Measurements from ENCODE around the gene ITGAX.
"Not testable (repeated sequence)": the region's sequence is repeated elsewhere in the genome, so short reads cannot be mapped to it uniquely, and the experiment has no call there.

Gene ITGAX
- total RNA-seq: 0.26 to 14.5 (median 0.52) reads per million in 3 donors

DNA sequence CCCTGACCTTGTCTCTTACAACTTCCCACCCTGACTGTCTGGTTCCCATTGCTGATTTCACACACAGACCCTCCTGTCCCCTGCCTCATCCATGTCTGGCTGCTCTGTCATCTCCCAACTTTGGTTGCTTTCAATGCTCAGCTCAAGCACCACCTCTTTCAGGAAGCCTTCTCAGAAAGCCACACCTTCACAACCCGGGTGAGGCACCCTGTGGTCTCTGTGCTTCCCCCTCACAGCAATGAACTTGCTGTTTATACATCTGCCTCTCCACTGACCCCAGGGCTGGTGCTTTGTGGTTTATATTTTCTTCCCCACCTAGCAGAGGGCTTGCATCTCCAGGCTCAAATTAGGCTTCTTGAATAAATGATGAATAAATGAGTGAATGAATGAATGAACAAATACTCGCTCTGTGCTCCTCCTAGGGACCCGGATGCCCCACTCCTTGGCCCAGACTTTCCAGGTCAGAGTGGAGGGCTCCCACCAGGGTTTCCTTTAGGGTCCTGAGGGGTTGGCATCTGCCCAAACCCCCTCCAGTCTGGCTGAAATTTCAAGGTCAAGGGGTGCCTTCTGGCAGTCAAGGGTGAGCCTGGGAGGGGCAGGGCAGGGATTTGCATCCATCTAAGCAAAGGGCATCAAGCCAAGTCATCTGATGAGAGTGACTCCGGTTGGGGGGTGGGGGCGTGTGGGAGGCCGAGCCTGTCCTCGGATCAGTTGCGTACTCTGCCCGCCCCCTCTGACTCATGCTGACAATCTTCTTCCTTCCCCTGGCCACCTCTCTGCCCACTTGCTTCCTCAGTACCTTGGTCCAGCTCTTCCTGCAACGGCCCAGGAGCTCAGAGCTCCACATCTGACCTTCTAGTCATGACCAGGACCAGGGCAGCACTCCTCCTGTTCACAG is at the start of gene ITGAX:
TSS of gene ITGAX (plus strand) at position 783 of the 898 bp plus-strand sequence. CDS start at position 862, 79 bp downstream.
- Histone ChIP-seq H3K27me3 (replicated peaks; ENCODE audit: control insufficient read depth, insufficient read depth, low read length, poor library complexity, severe bottlenecking) (no peaks in the 10 kb centered on the region), H3K4me3 (ENCODE audit: insufficient read depth, low read depth, low read length, poor library complexity, severe bottlenecking) (no peak within 1 kb of the TSS), H3K9me3 (ENCODE audit: control insufficient read depth, low read length) (no peaks in the 10 kb centered on the region), H3K27ac (ENCODE audit: insufficient read depth, low read length, poor library complexity, severe bottlenecking) (no peak within 1 kb of the TSS), H3K4me1 (ENCODE audit: control insufficient read depth, insufficient read depth, low read length, poor library complexity, severe bottlenecking) (no peaks in the 10 kb centered on the region), H3K36me3 (ENCODE audit: control insufficient read depth, insufficient read depth, low read length) (no peaks in the 10 kb centered on the region)
- no peak for DNase-seq

DNA sequence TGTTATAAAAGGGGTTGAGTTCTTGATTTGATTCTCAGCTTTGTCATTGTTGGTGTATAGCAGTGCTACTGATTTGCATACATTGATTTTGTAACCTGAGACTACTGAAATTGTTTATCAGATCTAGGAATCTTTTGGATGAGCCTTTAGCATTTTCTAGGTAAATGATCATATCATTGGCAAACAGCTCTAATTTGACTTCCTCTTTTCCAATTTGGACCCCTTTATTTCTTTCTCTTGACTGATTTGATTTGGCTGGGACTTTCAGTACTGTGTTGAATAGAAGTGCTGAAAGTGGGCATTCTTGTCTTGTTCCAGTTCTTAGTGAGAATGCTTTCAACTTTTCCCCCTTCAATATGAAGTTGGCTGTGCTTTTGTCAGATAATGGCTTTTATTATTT is 49.8 kb upstream of the ITGAX start:
- Histone ChIP-seq H3K36me3 (ENCODE audit: control insufficient read depth, insufficient read depth, low read length) (no peaks in the 10 kb centered on the region), H3K27me3 (replicated peaks; ENCODE audit: control insufficient read depth, insufficient read depth, low read length, poor library complexity, severe bottlenecking) (no peaks in the 10 kb centered on the region), H3K27ac (ENCODE audit: insufficient read depth, low read length, poor library complexity, severe bottlenecking) (no peak overlapping the region), H3K4me1 (ENCODE audit: control insufficient read depth, insufficient read depth, low read length, poor library complexity, severe bottlenecking) (no peaks in the 10 kb centered on the region), H3K4me3 (ENCODE audit: insufficient read depth, low read depth, low read length, poor library complexity, severe bottlenecking) (no peak overlapping the region), H3K9me3 (ENCODE audit: control insufficient read depth, low read length) (no peaks in the 10 kb centered on the region)
- DNase-seq: no peak

- H3K4me1 ChIP-seq (ENCODE audit: control insufficient read depth, insufficient read depth, low read length, poor library complexity, severe bottlenecking); H3K36me3 ChIP-seq (ENCODE audit: control insufficient read depth, insufficient read depth, low read length); H3K4me3 ChIP-seq (ENCODE audit: insufficient read depth, low read depth, low read length, poor library complexity, severe bottlenecking); H3K9me3 ChIP-seq (ENCODE audit: control insufficient read depth, low read length); DNase-seq; H3K27me3 ChIP-seq (replicated peaks; ENCODE audit: control insufficient read depth, insufficient read depth, low read length, poor library complexity, severe bottlenecking); H3K27ac ChIP-seq (ENCODE audit: insufficient read depth, low read length, poor library complexity, severe bottlenecking): not testable (repeated sequence)
Measured at GRCh38 chr16:31308381-31308780, 46.6 kb upstream of the ITGAX start.

DNA sequence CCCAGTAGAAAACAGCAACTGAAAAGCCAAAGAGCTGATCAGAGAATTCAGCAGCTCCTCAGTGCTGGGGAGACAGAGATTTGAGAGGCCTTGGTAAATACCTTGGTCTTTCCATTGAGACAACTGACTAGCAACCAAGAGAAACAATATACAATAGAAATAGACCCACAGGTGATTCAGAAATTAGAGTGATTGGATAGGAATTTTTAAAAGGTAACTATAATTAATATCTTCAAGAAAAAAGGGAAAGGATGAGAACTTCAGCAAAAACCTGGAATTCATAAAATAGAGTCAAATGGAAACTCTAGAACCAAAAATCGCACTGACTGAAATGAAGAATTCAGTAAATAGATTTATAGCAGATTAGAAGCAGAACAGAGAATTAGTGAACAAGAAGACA is 32.5 kb upstream of the ITGAX start:
- peaks cover 9% of the 10 kb centered on the region for H3K9me3 ChIP-seq (ENCODE audit: control insufficient read depth, low read length)
- H3K4me3 ChIP-seq (ENCODE audit: insufficient read depth, low read depth, low read length, poor library complexity, severe bottlenecking): no peak overlapping the region
- H3K27ac ChIP-seq (ENCODE audit: insufficient read depth, low read length, poor library complexity, severe bottlenecking): no peak overlapping the region
- no peaks in the 10 kb centered on the region for H3K27me3 ChIP-seq (replicated peaks; ENCODE audit: control insufficient read depth, insufficient read depth, low read length, poor library complexity, severe bottlenecking)
- DNase-seq: no peak
- H3K36me3 ChIP-seq (ENCODE audit: control insufficient read depth, insufficient read depth, low read length): no peaks in the 10 kb centered on the region
- H3K4me1 ChIP-seq (ENCODE audit: control insufficient read depth, insufficient read depth, low read length, poor library complexity, severe bottlenecking): no peaks in the 10 kb centered on the region

GRCh38 chr16:31323959-31324629 is 30.9 kb upstream of the ITGAX start:
- peaks cover 9% of the 10 kb centered on the region for H3K9me3 ChIP-seq (ENCODE audit: control insufficient read depth, low read length)
- no peaks in the 10 kb centered on the region for H3K36me3 ChIP-seq (ENCODE audit: control insufficient read depth, insufficient read depth, low read length)
- H3K27me3 ChIP-seq (replicated peaks; ENCODE audit: control insufficient read depth, insufficient read depth, low read length, poor library complexity, severe bottlenecking): no peaks in the 10 kb centered on the region
- DNase-seq: no peak
- H3K27ac ChIP-seq (ENCODE audit: insufficient read depth, low read length, poor library complexity, severe bottlenecking): no peak overlapping the region
- H3K4me1 ChIP-seq (ENCODE audit: control insufficient read depth, insufficient read depth, low read length, poor library complexity, severe bottlenecking): no peaks in the 10 kb centered on the region
- no peak overlapping the region for H3K4me3 ChIP-seq (ENCODE audit: insufficient read depth, low read depth, low read length, poor library complexity, severe bottlenecking)

- Histone ChIP-seq H3K4me3 (ENCODE audit: insufficient read depth, low read depth, low read length, poor library complexity, severe bottlenecking) (no peak overlapping the region), H3K27ac (ENCODE audit: insufficient read depth, low read length, poor library complexity, severe bottlenecking) (no peak overlapping the region), H3K36me3 (ENCODE audit: control insufficient read depth, insufficient read depth, low read length) (no peaks in the 10 kb centered on the region), H3K9me3 (ENCODE audit: control insufficient read depth, low read length) (peaks cover 9% of the 10 kb centered on the region), H3K4me1 (ENCODE audit: control insufficient read depth, insufficient read depth, low read length, poor library complexity, severe bottlenecking) (no peaks in the 10 kb centered on the region), H3K27me3 (replicated peaks; ENCODE audit: control insufficient read depth, insufficient read depth, low read length, poor library complexity, severe bottlenecking) (no peaks in the 10 kb centered on the region)
- DNase-seq: no peak
Measured at GRCh38 chr16:31325171-31325570, 29.8 kb upstream of the ITGAX start.

DNA sequence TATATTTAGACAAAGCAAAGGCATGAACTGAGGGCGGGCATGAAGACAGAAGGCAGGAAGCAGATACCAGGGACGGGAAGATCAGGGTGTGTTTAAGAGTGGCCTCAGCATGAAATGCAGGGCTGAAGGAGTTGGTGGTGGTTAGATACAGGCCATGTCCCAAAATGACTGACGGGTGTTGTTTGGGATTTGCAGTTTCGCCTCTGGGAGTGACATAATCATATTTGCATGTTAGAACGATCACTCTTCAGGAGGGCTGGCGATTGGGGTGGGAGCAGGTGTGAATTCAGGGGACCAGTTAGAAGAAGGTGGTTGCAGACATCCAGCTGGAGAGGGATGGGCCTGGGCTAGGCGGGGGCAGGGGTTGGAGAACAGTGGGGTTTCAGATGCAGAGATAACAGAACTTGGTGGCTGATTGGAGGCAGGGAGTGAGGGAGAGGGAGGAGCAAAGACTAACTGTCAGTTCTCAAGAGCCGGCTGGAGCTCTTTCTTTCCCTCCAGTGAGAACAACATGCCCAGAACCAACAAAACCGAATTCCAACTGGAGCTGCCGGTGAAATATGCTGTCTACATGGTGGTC is 27.2 kb upstream of the ITGAX start:
- Histone ChIP-seq H3K27me3 (replicated peaks; ENCODE audit: control insufficient read depth, insufficient read depth, low read length, poor library complexity, severe bottlenecking) (no peaks in the 10 kb centered on the region), H3K36me3 (ENCODE audit: control insufficient read depth, insufficient read depth, low read length) (no peaks in the 10 kb centered on the region), H3K4me3 (ENCODE audit: insufficient read depth, low read depth, low read length, poor library complexity, severe bottlenecking) (no peak overlapping the region), H3K9me3 (ENCODE audit: control insufficient read depth, low read length) (no peaks in the 10 kb centered on the region), H3K4me1 (ENCODE audit: control insufficient read depth, insufficient read depth, low read length, poor library complexity, severe bottlenecking) (no peaks in the 10 kb centered on the region), H3K27ac (ENCODE audit: insufficient read depth, low read length, poor library complexity, severe bottlenecking) (no peak overlapping the region)
- no peak for DNase-seq

DNA sequence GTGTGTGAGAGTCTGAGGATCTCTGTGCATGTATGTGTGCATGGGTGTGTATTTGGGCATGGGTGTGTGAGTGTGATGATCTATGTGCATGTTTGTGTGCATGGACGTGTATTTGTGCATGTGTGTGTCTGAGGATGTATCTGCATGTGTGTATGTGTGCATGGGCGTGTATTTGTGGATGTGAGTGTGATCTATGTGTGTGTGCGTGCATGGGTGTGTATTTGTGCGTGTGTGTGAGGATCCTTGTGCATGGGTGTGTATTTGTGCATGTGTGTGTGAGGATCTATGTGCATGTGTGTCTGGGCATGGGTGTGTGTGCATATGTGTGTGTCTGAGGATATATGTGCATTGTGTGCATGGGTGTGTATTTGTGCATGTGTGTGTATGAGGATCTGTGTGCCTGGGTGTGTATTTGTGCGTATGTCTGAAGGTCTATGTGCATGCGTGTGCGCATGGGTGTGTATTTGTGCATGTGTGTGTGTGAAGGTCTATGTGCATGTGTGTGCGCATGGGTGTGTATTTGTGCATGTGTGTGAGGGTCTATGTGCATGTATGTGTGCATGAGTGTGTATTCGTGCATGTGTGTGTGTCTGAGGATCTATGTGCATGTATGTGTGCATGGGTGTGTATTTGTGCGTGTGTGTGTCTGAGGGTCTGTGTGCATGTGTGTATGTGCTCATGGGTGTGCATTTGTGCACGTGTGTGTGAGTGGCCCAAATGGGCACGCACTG is 26.5 kb upstream of the ITGAX start:
- H3K9me3 ChIP-seq (ENCODE audit: control insufficient read depth, low read length): no peaks in the 10 kb centered on the region
- H3K27me3 ChIP-seq (replicated peaks; ENCODE audit: control insufficient read depth, insufficient read depth, low read length, poor library complexity, severe bottlenecking): no peaks in the 10 kb centered on the region
- no peak overlapping the region for H3K27ac ChIP-seq (ENCODE audit: insufficient read depth, low read length, poor library complexity, severe bottlenecking)
- no peak overlapping the region for H3K4me3 ChIP-seq (ENCODE audit: insufficient read depth, low read depth, low read length, poor library complexity, severe bottlenecking)
- H3K36me3 ChIP-seq (ENCODE audit: control insufficient read depth, insufficient read depth, low read length): no peaks in the 10 kb centered on the region
- no peaks in the 10 kb centered on the region for H3K4me1 ChIP-seq (ENCODE audit: control insufficient read depth, insufficient read depth, low read length, poor library complexity, severe bottlenecking)
- DNase-seq: no peak

DNA sequence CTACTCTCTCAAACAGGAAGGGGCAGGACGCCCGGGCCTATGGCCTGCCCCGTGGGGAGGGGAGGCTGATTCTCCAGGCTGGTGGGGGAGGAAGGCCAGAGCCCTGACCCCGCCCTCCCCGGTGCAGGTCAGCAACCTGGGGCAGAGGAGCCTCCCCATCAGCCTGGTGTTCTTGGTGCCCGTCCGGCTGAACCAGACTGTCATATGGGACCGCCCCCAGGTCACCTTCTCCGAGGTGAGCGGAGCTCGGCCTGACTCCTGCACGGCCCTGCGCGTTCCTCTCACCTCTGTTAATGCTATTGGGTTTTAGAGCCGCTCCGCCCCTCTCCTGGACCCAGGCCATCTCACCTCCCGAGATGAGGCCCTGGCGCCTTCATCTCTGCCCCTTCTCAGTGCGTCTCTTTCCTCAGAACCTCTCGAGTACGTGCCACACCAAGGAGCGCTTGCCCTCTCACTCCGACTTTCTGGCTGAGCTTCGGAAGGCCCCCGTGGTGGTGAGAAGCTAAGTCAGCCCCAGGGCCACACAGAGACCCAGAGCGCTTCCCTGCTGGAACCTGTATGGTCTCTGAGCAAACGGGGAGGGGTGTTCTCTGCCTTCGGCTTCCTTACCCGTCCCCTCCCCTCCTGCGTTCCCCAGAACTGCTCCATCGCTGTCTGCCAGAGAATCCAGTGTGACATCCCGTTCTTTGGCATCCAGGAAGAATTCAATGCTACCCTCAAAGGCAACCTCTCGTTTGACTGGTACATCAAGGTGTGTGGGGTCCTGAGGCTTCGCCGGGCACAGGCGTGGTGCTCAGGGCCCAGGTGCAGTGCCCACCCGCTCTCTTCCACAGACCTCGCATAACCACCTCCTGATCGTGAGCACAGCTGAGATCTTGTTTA is 25.1 kb upstream of the ITGAX start:
- DNase-seq: no peak
- H3K4me3 ChIP-seq (ENCODE audit: insufficient read depth, low read depth, low read length, poor library complexity, severe bottlenecking): no peak overlapping the region
- H3K4me1 ChIP-seq (ENCODE audit: control insufficient read depth, insufficient read depth, low read length, poor library complexity, severe bottlenecking): no peaks in the 10 kb centered on the region
- no peak overlapping the region for H3K27ac ChIP-seq (ENCODE audit: insufficient read depth, low read length, poor library complexity, severe bottlenecking)
- no peaks in the 10 kb centered on the region for H3K9me3 ChIP-seq (ENCODE audit: control insufficient read depth, low read length)
- H3K27me3 ChIP-seq (replicated peaks; ENCODE audit: control insufficient read depth, insufficient read depth, low read length, poor library complexity, severe bottlenecking): no peaks in the 10 kb centered on the region
- no peaks in the 10 kb centered on the region for H3K36me3 ChIP-seq (ENCODE audit: control insufficient read depth, insufficient read depth, low read length)

Measured in effector memory CD4-positive, alpha-beta T cell (primary cell).